Neutrophil (primary cell): Measurements from ENCODE around the gene PADI3.

Source experiments
- H3K27ac ChIP-seq: fragments of 200-600 bp; sonication (generic); 2 replicates; pipeline ENCODE4 v1.5.1; 2016; ENCODE audit warnings: mild to moderate bottlenecking, moderate library complexity
- H3K27me3 ChIP-seq: fragments of 200-600 bp; sonication (generic); 2 replicates; pipeline ENCODE4 v1.6.0; 2016; ENCODE audit warnings: mild to moderate bottlenecking
- H3K36me3 ChIP-seq: fragments of 200-600 bp; sonication (generic); 2 replicates; pipeline ENCODE4 v1.5.1; 2017
- H3K4me1 ChIP-seq, 2 experiments: fragments of 200-600 bp in 1 of 2; sonication (generic) in 1 of 2; 1 replicate in 1 of 2; 2 replicates in 1 of 2; pipeline versions ENCODE4 v1.5.1 to v1.6.1; 2013 to 2016; ENCODE audit warnings: low read depth in 1 of 2, low read length in 1 of 2, mild to moderate bottlenecking in 1 of 2, moderate library complexity in 1 of 2; ENCODE audit not compliant: control insufficient read depth in 1 of 2, insufficient read depth in 1 of 2
- H3K4me3 ChIP-seq, 2 experiments: fragments of 200-600 bp in 1 of 2; sonication (generic) in 1 of 2; 1 replicate in 1 of 2; 2 replicates in 1 of 2; pipeline ENCODE4 v1.5.1; 2013 to 2016; ENCODE audit warnings: low read depth in 1 of 2, low read length in 1 of 2, mild to moderate bottlenecking in 1 of 2, moderate library complexity in 1 of 2
- H3K9me3 ChIP-seq: fragments of 200-600 bp; sonication (generic); 2 replicates; pipeline ENCODE4 v1.5.1; 2016
- TF ChIP-seq, protein P1 (sequence below): fragments of 200-600 bp; sonication (generic); IDR thresholded peaks from 2 replicates; pipeline ENCODE4 v1.5.1; 2016; ENCODE audit warnings: antibody characterized with exemption

Gene PADI3

DNA sequence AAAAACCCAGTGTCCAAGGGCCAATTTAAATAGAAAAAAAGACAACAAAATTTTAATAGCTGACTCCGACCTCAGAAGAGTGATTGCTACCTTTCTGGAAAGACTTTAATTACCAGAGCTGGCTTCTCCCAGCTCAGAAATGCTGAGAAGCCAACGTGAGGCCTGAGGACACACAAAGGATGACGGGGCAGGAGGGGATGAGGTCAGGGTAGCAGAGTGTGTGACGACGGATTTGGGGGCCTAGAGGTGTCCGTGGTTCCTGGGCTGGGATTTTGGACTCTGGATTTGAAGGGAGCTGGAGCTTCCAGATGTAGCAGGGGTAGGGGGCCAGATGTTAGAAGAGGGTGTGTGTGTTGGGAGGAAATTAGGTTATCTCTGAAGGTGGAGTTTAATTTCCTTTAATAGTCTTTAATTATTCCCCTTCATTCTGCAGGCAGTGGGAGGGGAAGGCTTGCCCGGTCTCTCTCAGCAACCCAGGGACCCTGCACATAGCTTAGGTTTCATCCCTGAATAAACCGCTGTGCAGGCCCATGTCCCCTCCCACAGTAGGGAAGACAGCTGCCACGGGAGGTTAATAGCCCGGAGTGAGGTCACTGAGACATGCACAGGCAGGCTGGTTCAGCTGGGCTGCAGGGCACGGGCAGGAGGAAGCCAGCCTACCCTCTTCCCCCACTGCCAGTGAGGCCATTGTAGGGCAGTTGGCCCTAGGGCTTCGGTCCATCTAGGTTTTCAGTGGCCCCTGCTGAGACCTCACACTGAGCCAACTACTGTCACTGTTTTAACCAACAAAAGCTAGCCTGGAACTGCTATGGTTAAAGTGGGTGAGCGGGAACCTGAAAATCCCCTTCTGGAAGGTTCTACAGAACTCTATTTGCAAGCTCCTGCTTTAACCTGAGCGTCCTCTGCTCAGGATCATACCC is 3.8 kb upstream of the PADI3 start:
- Histone ChIP-seq H3K27me3 (peaks cover 3% of the 10 kb centered on the region), H3K36me3 (no peaks in the 10 kb centered on the region), H3K4me3 (no peak overlapping the region), H3K4me1 (no peaks in the 10 kb centered on the region), H3K9me3 (no peaks in the 10 kb centered on the region), H3K27ac (no peak overlapping the region)
- TF ChIP-seq, protein P1, sequence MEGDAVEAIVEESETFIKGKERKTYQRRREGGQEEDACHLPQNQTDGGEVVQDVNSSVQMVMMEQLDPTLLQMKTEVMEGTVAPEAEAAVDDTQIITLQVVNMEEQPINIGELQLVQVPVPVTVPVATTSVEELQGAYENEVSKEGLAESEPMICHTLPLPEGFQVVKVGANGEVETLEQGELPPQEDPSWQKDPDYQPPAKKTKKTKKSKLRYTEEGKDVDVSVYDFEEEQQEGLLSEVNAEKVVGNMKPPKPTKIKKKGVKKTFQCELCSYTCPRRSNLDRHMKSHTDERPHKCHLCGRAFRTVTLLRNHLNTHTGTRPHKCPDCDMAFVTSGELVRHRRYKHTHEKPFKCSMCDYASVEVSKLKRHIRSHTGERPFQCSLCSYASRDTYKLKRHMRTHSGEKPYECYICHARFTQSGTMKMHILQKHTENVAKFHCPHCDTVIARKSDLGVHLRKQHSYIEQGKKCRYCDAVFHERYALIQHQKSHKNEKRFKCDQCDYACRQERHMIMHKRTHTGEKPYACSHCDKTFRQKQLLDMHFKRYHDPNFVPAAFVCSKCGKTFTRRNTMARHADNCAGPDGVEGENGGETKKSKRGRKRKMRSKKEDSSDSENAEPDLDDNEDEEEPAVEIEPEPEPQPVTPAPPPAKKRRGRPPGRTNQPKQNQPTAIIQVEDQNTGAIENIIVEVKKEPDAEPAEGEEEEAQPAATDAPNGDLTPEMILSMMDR, result no peak

DNA sequence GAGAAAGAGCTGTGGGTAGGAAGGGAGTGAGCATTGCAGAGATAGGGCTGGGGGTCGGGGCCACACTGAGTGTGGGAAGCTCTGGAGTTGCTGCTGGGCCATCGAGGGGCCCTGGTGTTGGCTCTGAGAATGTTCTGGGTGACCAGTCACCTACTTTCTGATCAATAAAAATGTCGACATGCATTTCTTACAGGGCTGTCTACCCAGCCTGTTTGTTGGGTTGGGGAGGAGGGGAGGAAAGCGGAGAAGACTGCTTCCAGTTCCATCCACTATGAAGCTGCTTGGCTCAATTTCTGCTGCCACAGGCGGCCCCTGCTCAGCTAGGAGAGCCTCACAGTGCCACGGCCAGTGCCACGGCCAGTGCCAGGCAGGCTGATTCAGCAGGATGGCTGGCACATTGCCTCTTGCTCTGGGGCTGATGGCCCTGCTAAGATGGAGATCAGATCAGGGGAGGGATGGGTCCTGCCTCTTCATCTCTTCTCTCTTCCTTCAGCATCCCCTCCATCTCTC is 3.0 kb upstream of the PADI3 start:
- no peaks in the 10 kb centered on the region for H3K9me3 ChIP-seq
- no peaks in the 10 kb centered on the region for H3K36me3 ChIP-seq
- H3K4me3 ChIP-seq, result no peak overlapping the region
- H3K4me1 ChIP-seq, result no peaks in the 10 kb centered on the region
- TF ChIP-seq, protein P1, result no peak
- H3K27me3 ChIP-seq, result peaks cover 11% of the 10 kb centered on the region
- H3K27ac ChIP-seq, result no peak overlapping the region

DNA sequence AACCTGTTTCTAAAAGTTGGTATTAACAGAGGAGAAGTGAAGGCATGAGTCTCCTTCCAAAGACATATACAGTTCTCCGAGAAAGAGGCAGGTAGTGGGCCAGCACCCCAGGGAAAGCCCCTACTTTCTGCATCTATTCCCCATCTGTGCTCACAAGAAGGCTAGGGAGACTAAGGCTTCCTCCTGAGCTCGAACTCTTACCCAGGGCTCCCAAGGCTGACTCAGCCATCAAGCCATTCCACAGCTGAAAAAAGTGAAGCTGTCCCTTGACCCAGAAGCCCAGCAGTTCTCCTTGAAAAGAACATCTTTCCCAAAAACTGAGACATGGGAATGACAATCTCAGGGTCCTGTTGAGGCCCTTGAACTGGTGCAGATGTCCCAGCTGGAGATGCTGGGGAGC is 1.9 kb upstream of the PADI3 start:
- H3K27me3 ChIP-seq, result peaks cover 14% of the 10 kb centered on the region
- no peaks in the 10 kb centered on the region for H3K4me1 ChIP-seq
- no peaks in the 10 kb centered on the region for H3K9me3 ChIP-seq
- no peak overlapping the region for H3K27ac ChIP-seq
- H3K4me3 ChIP-seq, result no peak overlapping the region
- no peaks in the 10 kb centered on the region for H3K36me3 ChIP-seq
- TF ChIP-seq, protein P1, result no peak

DNA sequence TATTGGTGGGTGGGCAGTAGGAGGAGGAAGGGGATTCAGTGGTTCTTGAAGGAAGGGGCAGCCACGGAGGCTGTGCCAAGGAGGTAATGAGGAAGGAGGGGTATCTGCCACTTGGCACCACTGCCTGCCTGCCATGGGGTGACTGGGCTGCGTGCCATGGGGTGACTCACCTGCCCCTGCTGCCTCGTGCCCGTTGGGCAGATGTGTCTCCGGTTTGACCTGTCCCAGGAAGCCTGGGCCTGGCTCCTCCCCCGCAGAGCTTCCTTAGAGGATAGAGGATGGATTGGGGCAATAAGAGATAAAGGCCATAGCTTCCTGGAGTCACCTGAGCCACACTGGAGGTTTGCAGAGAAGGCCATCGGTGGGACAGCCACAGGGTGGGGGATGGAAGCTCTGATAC is 1.7 kb downstream of the PADI3 start:
- TF ChIP-seq, protein P1, result no peak
- H3K4me1 ChIP-seq, result peaks cover under 1 to 2% of the 10 kb centered on the region in 2 experiments
- no peak overlapping the region for H3K4me3 ChIP-seq
- peaks cover 14% of the 10 kb centered on the region for H3K27me3 ChIP-seq
- H3K9me3 ChIP-seq, result no peaks in the 10 kb centered on the region
- H3K27ac ChIP-seq, result no peak overlapping the region
- H3K36me3 ChIP-seq, result no peaks in the 10 kb centered on the region

DNA sequence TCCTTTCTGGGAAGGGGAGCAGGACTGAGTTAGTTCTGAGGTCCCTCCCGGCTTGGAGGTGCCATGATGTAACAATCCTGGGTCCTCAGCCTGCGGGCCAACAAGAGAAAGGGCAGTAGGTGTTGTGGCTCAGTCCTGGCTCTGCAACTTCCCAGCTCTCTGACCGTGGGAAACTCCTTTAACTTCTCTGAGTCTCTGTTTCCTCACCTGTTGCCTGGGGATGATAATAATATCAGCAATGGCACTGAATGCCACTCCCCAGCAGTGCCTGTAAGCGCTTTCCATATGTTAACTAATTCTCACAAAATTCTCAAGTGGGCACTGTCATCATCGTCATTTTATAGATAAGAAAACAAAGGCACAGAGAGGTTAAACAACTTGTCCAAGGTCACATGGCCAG is 2.3 kb downstream of the PADI3 start:
- Histone ChIP-seq H3K27me3 (peaks cover 14% of the 10 kb centered on the region), H3K36me3 (no peaks in the 10 kb centered on the region), H3K27ac (no peak overlapping the region), H3K4me1 (peaks cover 7 to 9% of the 10 kb centered on the region in 2 experiments), H3K4me3 (no peak overlapping the region), H3K9me3 (no peaks in the 10 kb centered on the region)
- TF ChIP-seq, protein P1, result no peak
